Measurements from ENCODE around the gene OTOG. TPM values are rescaled to one million over a fixed set of nuclear protein-coding genes. Genes with fewer than 3 reads are reported as not detected.

The OTOG gene
- total and polyA plus RNA-seq, 11 donors, result not detected

DNA sequence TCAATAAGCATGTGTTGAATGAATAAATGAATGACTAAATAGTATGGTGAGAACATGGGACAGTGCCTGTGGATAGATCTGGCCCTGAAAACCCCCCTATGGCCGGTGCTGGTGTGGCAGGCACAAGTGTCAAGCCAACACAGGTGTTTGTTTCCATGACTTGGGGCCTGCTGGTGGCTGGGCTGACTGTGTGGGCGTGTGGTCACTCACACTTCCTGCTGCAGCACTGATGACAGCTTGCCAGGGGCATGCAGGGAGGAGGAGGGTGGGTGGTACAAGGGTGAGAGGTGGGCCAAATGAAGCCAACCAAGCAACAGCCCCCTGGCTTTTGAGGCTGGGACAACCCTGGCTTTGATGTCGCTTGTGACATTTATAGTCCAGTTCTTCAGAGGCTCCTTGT is 40.1 kb upstream of the OTOG start:
- Histone ChIP-seq H3K4me1 (peaks cover 0 to 19% (median 12%) of the 10 kb centered on the region in 12 donors), H3K27ac (no peak overlapping the region), H3K27me3 (no peaks in the 10 kb centered on the region), H3K9me3 (no peaks in the 10 kb centered on the region), H3K4me3 (no peak overlapping the region), H3K36me3 (no peaks in the 10 kb centered on the region)
- no peak for TF ChIP-seq POLR2A (IDR thresholded peaks at IDR 0.05)
- TF ChIP-seq, protein P1, sequence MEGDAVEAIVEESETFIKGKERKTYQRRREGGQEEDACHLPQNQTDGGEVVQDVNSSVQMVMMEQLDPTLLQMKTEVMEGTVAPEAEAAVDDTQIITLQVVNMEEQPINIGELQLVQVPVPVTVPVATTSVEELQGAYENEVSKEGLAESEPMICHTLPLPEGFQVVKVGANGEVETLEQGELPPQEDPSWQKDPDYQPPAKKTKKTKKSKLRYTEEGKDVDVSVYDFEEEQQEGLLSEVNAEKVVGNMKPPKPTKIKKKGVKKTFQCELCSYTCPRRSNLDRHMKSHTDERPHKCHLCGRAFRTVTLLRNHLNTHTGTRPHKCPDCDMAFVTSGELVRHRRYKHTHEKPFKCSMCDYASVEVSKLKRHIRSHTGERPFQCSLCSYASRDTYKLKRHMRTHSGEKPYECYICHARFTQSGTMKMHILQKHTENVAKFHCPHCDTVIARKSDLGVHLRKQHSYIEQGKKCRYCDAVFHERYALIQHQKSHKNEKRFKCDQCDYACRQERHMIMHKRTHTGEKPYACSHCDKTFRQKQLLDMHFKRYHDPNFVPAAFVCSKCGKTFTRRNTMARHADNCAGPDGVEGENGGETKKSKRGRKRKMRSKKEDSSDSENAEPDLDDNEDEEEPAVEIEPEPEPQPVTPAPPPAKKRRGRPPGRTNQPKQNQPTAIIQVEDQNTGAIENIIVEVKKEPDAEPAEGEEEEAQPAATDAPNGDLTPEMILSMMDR (IDR thresholded peaks at IDR 0.05), result no peak
- intact Hi-C loops (cut with DNase I), result loop anchor here in 2 of 10 donors (10.0 kb wide), 2 partner anchors 272 to 722 kb away; no protein-coding TSS in a partner anchor
- DNase-seq (no peak), ATAC-seq (no peak)
- WGBS, 4 donors, result 74 to 88% (median 79%) methylated on average over 3 of the region's 3 CpGs

DNA sequence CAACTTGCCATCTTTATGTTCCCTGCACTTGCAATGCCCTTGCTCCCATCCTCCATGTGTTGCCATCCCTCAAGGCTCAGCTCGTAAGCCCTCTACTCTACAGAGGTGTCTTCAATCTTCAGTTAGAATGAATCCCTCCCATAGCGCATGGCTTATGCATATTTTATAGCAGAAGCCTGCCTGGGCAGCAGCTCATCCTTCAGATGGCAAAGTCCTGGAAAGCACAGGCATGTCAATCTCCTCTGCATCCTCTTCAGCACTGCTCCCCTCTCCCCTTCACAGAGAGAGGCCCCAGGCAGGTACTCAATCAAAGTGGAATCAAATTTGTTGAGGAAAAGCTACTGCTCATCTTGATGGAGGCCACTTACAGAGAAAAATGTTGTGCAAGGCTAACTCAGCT is 39.3 kb upstream of the OTOG start:
- peak in 1 of 5 donors; percentile 6 for DNase-seq
- Histone ChIP-seq H3K4me1 (peaks cover 0 to 19% (median 12%) of the 10 kb centered on the region in 12 donors), H3K27me3 (no peaks in the 10 kb centered on the region), H3K9me3 (no peaks in the 10 kb centered on the region), H3K4me3 (no peak overlapping the region), H3K36me3 (no peaks in the 10 kb centered on the region), H3K27ac (peak overlapping the region in 3 of 12 donors; percentile 23 to 43 (median 34))
- TF ChIP-seq POLR2A (IDR thresholded peaks at IDR 0.05), result no peak
- TF ChIP-seq, protein P1 (IDR thresholded peaks at IDR 0.05), result no peak
- 89 to 95% (median 94%) methylated on average over 2 of the region's 2 CpGs for WGBS, 4 donors
- intact Hi-C loops (cut with DNase I), result loop anchor here in 2 of 10 donors (10.0 kb wide), 2 partner anchors 273 to 723 kb away; no protein-coding TSS in a partner anchor
- no peak for ATAC-seq

DNA sequence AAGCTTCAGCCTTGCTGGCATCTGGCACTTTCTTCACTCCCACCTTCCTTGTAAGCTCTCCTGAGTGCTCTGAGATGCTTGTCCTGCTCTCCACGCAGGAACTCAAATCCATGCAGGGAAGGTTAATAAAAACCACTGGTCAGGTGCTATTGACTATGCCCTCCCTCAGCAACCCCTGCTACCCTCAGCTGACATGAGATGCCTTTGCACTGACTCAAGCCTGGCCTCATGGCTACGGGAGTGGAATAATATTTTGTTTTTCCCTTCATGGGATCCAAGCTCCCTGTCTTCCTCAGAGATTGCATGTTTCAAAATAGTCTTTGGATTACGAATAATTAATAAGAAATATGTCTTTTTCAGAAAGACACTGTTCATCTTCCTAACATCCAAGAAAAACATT is 38.8 kb upstream of the OTOG start:
- DNase-seq (peak in 2 of 5 donors; percentile 28), ATAC-seq (peak in 3 of 4 donors; percentile 46 to 74 (median 52))
- 20 to 42% (median 26%) methylated on average over 3 of the region's 3 CpGs for WGBS, 4 donors
- Histone ChIP-seq H3K4me1 (peaks cover 0 to 19% (median 12%) of the 10 kb centered on the region in 12 donors), H3K27me3 (no peaks in the 10 kb centered on the region), H3K36me3 (no peaks in the 10 kb centered on the region), H3K27ac (peak overlapping the region in 5 of 12 donors; percentile 2 to 43 (median 34)), H3K4me3 (no peak overlapping the region), H3K9me3 (no peaks in the 10 kb centered on the region)
- TF ChIP-seq POLR2A (IDR thresholded peaks at IDR 0.05), result no peak
- TF ChIP-seq, protein P1 (IDR thresholded peaks at IDR 0.05), result no peak
- intact Hi-C loops (cut with DNase I), result loop anchor here in 2 of 10 donors (10.0 kb wide), 2 partner anchors 274 to 724 kb away; no protein-coding TSS in a partner anchor

DNA sequence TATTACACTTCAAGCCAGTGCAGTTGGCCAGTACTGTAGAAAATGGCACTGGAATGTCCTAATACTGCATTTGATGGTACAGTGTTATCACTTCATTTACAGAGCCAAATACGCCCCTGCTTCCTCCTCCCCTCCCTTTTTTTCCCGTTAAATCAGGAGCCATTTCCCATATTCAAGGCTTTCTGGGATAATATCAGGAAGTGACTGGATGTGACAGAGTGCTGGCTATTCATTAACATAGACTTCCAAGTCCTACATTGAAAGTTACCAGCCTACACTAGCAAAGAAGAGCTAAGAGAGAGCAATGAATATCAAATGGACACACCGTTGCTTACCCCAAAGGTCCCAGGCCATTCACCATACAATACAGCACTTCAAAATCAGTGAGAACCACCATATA is 38.3 kb upstream of the OTOG start:
- ATAC-seq, result no peak
- H3K4me3 ChIP-seq, result no peak overlapping the region
- peaks cover 0 to 19% (median 12%) of the 10 kb centered on the region in 12 donors for H3K4me1 ChIP-seq
- TF ChIP-seq, protein P1 (IDR thresholded peaks at IDR 0.05), result no peak
- TF ChIP-seq POLR2A (IDR thresholded peaks at IDR 0.05), result no peak
- no peaks in the 10 kb centered on the region for H3K9me3 ChIP-seq
- H3K27ac ChIP-seq, result peak overlapping the region in 3 of 12 donors; percentile 34 to 43 (median 41)
- H3K36me3 ChIP-seq, result no peaks in the 10 kb centered on the region
- intact Hi-C loops (cut with DNase I), result loop anchor here in 2 of 10 donors (10.0 kb wide), 2 partner anchors 274 to 724 kb away; no protein-coding TSS in a partner anchor
- no peak for DNase-seq
- 38 to 59% (median 46%) methylated on average over 3 of the region's 3 CpGs for WGBS, 4 donors
- H3K27me3 ChIP-seq, result no peaks in the 10 kb centered on the region
